NAMALWA (cell line): ENCODE results near the gene PPP2R2C.

Experiments
- DNase-seq: peaks from one replicate; pipeline ENCODE4 v3.0.0-alpha.2; 2015; ENCODE audit warnings: low spot score

The PPP2R2C gene

DNA sequence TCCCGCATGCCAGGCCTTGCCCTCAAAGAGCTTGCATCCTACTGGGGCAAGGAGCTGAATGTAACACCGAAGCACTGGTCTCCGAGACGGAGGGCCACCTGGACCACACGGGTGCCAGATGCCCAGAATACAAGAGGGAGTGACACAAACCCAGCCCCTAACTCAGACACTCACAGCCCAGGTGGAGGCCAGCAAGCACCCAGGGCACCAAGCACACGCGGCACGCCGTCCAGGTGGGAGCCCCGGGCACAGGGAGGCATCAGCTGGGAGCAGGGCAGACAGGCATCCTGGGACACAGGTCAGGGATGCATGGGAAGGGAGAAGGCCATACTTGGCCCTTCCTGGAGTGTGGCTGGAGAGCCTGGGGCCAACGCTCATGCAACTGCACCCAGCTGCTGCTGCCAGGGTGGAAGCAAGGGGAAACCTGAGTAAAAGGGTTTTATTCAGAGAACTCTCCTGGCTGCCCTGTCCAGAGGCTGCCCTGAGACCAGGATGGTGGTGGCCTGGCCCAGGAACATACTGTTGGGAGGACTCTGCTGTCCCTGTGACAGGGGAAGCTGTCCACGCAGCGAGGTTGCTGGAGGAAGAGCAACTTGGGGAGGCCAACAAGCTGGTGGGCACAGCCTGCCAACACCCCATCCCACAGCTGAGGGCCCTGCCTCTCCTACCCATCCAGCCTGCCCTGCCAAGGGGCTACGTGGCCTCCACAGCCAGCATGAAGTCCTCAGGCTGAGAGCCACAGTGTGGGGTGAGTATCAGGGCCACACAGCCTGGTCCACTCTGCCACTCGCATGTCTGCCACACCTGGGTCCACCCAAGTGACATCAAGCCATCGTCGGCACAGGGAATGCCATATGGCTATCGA, 22.2 kb upstream of the PPP2R2C start:
- no peak for DNase-seq

DNA sequence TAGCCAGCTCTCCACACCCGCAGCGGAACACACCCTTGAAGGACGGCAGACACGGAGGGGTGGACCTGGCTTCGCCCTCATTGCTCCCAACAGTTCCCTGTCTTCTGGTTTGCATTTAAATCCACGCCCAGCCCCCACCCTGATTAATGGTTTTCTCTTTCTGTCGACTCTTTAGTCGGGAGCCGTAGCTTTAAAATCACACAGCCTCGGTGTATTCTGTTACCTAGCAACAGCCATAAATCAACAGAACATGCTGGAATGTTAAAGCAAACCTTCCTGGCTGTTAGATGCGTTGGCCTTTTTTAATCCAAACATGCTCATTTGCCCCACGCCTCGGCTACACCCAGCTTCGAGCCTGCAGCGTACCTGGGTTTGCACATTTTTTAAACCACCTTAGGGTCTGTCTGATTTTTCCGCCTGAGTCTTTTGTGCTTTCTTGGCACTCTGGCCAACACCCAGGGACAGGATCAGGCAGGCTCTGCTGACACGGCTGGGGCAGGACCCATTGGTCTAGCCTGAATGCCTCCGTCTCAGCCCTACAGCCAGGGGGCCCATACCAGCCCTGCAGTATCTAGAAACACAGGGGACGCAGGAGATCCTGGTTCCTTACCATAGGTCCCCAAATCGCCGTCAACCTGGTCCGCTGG, 21.4 kb upstream of the PPP2R2C start:
- no peak for DNase-seq

DNA sequence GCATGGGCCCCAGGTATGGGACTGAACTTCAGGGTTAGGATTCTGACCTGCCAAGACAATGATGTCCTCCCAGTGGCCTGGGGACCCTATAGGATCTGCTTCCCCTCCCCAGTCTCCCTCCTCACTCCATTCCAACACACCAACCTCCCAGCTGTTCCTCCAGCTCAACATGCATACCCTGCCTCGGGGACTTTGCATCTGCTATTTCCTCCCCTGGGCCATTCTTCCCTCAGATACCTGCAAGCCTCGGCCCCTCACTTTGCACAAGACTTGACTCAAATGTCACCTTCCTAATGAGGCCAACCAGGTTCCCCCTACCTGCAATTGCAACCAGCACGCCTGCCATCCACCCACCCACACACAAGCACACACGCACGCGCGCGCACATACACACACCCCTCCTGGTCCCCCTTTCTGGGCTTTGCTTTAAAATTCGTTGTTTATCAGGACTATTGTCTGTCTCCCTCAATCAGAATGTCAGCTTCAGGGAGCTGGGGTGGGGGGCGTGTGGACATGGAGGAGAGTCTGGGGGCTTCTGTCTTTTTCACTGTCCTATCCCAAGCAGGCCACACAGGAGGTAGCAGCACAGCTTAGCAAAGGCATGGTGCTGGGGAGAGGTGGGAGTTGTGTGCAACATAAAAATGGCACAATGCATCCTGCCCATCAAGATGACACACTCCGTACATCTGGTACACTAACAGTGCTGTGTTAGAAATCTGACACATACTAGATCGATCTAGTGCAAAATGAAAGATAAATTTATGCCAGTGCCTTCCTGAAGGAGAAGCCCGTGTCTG, 20.6 kb upstream of the PPP2R2C start:
- no peak for DNase-seq

DNA sequence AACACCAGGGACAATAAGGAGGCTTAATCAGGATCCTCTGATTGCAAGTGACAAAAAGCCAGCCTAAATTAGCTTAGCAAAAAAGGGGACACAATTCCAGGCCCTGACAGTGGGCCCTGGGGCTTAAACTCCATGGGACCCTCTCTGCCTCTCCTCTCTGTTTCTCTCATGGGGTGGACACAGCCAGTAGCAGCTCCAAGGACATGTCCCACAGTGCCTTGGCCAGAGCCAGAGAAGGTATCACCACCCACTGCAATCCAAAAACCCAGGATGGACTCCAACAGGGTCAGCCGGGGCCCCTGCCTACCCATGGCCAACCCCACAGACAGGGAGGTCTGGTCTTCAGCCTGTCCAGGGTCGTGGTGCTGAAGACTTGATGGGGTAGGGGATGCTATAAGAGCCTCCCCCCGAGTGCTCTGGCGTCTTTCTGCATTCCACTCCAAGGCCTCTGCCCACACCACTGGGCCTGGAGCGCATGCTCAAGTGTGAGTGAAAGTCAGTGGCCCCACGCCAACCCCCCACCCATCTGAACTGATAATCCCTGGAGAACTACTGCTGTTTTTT, 19.7 kb upstream of the PPP2R2C start:
- no peak for DNase-seq

DNA sequence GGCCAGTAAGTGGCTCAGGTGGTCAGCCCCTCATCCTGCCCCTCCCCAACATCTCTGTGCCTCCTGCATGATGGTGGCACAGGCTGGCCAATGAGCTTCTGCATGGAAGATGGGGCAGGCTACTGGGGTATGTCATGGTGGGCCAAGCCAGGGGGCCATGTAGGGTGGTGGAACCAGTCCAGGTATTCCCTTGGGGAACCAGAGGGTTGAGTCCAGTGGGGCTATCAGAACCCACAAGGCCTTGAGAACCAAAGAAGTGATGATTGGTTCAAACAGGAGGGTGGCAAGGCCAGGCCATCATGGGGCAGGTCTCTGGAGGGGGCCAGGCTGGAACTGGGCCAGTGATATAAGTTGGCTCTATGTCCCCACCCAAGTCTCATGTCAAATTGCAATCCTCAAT, 18.8 kb upstream of the PPP2R2C start:
- no peak for DNase-seq

DNA sequence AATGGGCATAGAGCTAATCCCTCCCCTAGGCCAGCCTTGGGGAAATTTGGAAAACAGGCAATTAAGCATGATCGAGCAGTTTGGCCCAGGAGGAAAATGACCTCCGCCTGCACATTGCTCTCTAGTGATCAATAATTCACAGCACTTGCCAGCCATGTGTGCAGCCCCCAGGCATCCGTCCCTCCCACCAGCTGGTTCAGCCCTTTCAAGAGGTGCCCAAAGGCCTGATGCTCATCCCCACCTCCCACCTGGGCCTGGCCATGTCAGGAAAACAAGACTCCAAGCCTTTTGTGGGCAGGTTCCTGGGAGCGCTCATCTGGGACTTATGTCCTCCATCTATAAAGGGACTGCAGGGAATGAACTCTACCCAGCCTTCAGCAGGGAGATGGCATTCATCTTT, 17.5 kb upstream of the PPP2R2C start:
- DNase-seq = no peak

DNA sequence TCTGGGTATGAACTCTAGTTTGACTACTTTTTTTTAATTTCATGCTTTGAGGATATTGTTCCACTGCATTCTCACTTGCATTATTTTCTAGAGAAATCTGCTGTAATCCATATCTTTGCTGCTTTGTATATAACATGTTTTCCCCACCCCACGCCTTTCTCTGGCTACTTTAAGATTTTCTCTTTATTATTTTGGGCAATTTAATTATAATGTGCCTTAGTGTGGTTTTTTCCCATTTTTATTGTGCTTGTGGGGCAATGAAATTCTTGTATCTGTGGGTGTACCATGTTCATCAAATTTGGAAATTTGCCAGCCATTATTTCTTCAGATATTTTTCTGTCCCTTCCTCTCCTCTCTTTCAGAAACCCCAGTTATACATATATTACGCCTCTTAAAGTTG, 15.1 kb upstream of the PPP2R2C start:
- no peak for DNase-seq

DNA sequence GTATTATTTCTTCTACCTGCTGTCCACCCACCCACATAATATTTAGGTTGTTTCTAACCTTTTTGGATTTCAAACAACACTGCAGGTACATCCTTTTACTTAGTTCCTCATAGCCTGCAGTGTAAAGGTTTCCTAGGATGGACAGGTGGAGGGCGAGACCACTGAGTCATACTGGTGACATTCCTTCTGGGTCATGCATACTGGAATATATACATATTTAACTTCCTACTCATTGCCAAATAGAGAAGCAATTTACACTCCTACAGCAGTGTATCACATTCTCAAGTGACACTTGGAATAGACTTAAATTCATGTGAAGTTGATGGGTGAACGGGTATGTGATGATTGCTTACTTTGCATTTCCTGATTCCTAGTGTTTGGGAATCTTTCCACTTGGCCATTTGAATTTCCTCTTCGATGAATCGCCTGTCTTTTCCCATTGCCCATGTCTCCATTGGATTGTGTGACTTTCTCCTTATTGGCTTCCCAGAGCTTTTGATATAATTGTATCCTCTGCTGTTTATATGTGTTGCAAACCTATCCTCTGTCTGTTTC, 8.2 kb upstream of the PPP2R2C start:
- DNase-seq = no peak

DNA sequence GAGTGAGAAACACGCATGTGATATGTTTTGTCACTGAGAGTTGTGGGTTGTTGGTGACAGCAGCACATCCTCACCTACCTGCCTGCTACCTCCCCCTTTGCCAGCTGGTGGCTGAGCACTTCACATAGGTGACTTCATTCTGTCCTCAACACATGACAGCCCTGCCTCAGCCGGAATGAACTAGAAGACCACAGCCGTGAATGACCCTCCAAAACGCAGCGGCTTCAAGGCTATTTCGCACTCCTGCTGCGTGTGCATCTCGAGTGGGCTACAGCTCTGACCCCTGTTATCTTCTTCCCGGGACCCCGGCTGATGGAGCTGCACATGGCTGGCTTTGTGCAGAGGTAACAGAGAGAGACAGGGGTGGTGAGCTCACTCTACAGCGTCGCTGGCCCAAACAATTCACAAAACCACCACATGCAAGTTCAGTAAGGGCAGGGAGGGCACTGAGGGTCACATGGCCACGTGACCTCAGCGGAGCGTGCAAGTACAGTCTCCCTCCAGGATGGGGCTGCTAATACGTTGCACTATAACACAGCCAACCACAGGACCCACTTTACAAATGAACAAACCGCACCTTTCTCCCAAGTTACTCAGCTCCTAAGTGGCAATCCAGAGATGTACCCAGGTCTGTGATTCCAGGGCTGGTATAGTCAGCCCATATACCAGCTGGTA, 6.3 kb upstream of the PPP2R2C start:
- no peak for DNase-seq

DNA sequence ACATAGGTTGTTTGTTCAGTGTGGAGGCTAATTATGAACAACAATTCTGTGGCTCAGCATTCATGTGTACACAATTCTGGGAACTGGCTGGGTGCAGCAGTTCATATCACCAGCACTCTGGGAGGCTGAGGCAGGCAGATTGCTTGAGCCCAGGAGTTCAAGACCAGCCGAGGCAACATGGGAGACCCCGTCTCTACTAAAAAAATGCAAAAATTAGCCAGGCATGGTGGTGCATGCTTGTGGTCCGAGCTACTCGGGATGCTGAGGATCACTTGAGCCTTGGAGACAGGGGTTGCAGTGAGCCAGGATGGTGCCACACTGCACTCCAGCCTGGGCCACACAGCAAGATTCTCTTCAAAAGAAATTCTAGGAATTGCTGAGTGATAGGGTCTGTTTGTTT, 4.5 kb upstream of the PPP2R2C start:
- no peak for DNase-seq

DNA sequence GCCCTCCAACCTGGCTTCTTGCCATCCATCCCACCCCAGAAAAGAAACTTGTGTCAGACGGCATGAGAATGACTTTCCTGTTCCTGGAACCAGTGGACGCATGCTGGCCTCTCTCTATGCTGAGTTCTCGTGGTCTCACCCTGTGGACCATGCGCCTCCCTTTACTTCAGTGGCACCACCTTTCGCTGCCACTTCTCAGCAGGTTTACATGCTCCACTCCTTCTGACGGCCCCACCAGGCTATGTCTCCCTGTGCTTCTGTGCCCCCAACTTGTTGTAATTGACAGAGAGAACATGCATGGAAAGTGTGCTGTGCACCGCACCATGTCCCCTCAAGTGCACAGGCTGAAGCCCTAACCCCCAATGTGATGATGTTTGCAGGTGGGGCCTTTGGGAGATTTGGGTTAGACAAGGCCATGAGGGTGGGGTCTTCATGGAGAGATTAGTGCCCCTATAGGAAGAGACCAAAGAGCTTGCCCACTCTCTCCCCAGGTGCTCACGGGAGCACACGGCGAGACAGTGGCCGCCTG, 3.1 kb upstream of the PPP2R2C start:
- DNase-seq = no peak

DNA sequence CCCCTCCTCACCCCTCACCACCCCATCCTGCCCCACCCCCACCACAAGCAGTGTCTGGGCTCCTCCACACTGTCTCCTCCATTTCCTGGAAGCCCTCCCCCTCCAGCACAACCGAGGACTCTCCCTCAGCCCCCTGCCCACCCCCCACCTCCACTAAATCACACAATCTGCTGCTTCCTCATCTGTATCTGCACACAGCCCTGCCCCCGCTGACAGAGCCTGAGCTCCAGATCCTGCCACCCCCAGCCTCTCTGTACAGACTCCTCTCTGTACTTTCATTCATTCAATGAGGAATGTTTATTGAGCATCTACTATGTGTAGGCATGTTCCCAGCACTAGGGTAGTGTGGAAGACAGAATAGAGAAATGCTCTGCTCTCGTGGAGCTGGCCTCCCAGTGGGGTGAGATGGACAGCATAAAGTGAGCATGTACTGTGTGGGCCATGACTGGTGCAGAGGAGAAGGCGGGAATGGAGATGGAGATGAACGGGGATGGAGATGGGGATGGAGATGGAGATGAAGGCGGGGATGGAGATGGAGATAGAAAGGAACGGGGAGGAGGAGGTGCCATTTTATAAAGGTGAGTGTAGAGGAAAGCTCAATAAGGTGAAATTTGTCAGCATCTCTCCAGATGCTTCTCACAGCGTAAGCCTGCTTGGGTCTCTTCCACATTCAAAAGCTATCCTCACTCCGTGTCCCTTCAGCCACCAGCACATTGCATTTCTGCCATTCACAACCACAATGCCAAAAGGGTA, 2.5 kb upstream of the PPP2R2C start:
- no peak for DNase-seq

DNA sequence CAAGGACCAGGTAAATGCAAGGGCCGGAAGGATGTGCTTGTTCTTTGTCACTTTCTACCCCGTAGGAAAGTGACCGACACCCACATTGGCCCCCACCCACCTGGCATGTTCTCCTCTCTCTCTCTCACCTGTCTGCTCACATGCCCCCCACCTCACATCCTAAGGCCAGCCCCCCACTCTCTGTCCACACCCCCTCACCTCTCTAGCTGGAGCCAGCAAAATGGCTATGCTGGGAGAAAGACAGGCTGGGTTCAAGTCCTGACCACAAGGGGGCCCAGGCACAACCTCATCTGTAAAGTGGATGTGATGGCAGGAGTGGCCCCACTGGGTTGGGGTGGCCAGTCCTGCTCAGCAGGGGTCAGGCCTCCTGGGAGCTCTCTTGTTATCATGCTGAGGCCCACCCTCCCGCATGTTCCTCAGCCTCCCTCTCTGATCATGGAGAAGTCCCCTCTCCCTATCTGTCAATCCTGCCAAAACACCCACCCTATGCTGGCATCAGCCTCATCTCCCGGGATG, 1.7 kb upstream of the PPP2R2C start:
- peak; percentile 25 for DNase-seq

DNA sequence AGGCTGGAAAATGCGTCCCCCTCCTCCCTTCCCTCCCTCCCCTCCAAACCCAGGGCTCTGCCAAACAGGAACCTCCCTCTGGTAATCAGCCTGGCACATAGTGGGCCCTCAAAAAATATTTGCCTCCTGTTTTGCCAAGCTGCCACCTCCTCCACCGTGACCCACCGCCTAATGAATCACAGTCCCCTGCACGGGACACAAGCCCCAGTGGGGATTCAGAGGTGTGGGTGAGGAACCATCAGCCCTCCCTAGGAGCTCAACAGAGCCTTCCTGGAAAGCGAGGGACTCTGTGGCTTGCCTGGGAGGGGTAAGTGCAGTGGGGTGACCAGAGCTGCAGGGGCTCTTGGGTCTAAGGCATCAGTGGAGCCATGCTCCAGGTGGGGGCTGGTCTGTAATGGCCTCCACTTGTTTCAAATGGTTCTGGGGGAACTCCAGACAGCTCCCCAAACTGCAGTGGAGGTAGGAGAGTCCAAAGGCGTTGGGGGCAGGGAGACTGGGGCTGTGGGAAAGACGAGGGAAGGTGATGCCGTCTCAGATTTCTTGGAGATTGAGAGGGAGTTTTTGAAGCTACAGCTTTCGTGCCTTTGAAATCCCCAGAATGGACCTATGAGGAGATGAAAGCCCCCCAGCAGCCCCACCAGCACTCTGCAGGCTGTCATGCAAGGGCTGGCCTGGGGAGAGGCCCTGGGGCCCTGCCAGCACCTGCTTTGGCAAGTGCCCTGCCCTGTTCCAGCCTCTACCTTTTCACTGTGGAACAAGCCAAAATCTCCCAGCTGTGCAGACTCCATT, 1.0 kb upstream of the PPP2R2C start:
- DNase-seq = no peak

DNA sequence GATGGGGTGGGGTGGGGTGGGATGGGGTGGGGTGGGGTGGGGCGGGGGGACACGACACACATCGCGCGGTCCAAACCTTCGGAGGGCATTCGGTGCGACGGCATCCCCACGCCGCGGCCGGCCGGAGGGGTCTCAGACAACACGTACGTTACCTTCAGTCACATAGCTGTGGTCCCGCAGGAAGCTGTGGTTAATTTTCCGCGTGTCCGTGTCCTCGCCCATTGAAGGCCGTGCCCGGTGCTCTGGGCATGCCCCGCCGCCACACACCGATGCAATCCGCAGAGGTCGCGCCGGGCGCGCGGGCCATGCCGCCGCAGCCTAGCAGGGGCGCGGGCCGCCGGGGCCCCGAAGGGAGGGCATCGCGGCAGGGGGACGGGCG, 417 bp downstream of the PPP2R2C start:
- DNase-seq = no peak

DNA sequence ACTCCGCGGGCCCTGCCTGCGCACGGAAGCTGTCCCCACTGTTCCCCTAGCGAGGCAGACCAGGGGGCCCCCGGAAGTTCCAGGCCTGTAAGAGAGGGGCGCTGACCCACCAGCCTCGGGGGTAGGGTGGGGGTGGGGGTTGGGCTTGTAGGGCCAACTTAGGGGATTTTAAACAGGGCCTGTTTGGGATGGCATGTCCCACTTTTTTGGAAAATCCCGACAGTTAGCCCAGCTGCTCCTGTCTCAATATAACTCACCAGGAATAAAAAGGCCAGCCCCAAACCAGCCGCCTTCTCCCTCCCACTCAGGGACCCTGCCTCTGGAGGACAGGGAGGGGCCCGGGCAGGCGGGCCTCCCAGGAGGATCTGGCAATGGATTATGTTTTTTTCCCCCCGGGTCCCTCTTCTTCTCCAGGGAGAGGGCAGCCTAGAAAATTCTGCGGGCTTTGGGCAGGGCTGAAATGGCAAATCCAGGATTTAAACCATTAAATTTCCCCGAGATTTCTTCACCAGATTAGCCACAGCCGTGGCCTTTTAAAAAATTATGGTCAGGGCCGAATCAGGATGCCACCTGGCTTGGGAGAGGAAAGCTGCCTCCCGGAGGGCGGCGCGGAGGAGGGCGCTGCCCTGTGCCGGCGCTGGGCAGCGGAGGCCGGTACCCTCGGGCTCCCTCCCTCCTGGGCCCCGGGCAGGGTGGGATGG, 957 bp downstream of the PPP2R2C start:
- no peak for DNase-seq

DNA sequence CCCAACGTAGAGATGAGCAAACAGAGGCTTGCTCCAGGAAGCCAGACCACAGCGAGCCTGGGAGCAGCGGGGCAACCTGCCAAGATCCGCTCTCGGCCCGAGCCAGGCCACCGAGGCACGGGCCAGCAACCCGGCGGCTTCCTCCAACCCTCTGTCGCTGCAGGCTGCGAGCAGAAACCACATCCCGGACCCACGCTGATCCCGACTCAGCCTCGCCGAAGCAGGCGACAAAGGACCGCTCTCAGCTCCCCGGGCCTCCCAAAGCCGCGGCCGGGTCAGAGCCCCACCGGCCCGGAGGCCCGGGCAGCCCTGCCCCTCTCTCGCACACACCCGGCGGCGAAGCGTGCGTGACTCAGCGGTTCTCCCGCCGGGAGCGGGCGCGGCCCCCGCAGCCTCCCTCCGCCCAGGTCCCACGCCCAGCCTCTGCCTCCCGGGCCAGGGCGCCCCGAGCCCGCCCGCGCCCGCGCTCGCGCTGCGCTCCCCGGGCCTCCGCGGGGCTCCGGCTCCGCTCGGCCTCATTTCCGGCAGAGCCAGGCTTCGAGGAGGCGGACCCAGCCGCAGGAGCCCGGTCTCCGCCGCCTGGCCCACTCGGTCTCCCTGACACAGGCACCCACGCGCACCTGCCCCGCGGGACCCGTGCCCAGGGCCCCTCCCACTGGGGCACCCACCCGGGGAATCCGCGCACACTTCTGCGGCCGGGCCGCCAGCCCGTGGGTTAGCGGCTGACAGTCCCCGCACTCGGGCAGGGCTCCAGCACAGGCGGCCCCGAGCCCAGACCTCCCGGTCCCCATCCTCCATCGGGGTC, 1.7 kb downstream of the PPP2R2C start:
- no peak for DNase-seq

DNA sequence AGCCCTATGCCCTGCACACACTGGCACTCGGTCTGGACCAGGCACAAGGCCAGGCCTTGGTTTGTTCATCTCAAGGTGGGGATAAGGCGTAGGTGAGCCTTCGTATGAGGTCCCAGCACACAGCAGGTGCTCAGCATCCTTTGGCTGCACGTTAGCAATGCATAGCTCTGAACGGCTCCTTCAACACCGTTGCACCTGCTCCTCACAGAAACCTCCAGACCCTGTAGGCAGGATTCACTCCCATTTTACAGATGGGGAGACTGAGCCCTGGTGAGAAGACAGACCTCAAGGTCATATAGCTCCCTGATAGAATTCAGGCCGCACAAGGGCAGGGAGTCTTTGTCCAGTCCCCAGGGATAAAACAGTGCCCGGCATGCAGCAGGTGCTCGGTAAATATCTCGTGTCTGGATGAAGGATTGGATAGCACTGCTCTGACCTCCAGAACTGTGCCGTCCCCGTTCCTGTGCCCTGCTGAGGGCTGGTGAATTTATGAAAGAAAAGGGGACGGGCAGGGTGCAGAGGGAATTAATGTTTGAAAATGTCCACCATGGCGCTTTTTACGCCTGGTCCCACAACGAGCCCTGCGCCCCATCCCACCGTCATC, 2.4 kb downstream of the PPP2R2C start:
- DNase-seq = no peak
